NCI-H2171 treated with DMSO at 0.1 percent for 48 hours (cell line): ENCODE measurements around the gene LIN54.
"Not testable (repeated sequence)": the region's sequence is repeated elsewhere in the genome, so short reads cannot be mapped to it uniquely, and the experiment has no call there.

Experiments used
- DNase-seq: peaks from one replicate; lab custom pipeline; 2025; lab: John Stamatoyannopoulos, UW

The LIN54 gene

GRCh38 chr4:82947498-82947897 is 63.1 kb downstream of the LIN54 start:
- DNase-seq: no peak

- no peak for DNase-seq
Observed at GRCh38 chr4:82939414-82939813, 71.2 kb downstream of the LIN54 start.

- no peak for DNase-seq
Observed at GRCh38 chr4:82934441-82934840, 76.2 kb downstream of the LIN54 start.

GRCh38 chr4:82930848-82931755 is 79.5 kb downstream of the LIN54 start:
- no peak for DNase-seq

GRCh38 chr4:82921795-82922194 is 88.8 kb downstream of the LIN54 start:
- DNase-seq: no peak

- no peak for DNase-seq
Observed at GRCh38 chr4:82919386-82919785, 91.2 kb downstream of the LIN54 start.

- DNase-seq: no peak
Observed at GRCh38 chr4:82918091-82918490, 92.5 kb downstream of the LIN54 start.

GRCh38 chr4:82913968-82914367 is 96.7 kb downstream of the LIN54 start:
- DNase-seq: not testable (repeated sequence)

GRCh38 chr4:82913305-82913704 is 97.3 kb downstream of the LIN54 start:
- no peak for DNase-seq

GRCh38 chr4:82909326-82909725 is 101.3 kb downstream of the LIN54 start:
- no peak for DNase-seq

- DNase-seq: no peak
Observed at GRCh38 chr4:82906469-82906868, 104.2 kb downstream of the LIN54 start.

- DNase-seq: no peak
Observed at GRCh38 chr4:82905205-82905604, 105.4 kb downstream of the LIN54 start.

- DNase-seq: no peak
Observed at GRCh38 chr4:82903737-82904136, 106.9 kb downstream of the LIN54 start.

- no peak for DNase-seq
Observed at GRCh38 chr4:82901183-82901718, 109.4 kb downstream of the LIN54 start.

GRCh38 chr4:82900411-82901182 is 110.0 kb downstream of the LIN54 start, which contains the start of gene THAP9:
TSS of gene THAP9 (plus strand) at chr4:82900735. CDS start at chr4:82900803, 68 bp downstream.
- DNase-seq: peak; percentile 92

GRCh38 chr4:82900066-82900410 is 110.6 kb downstream of the LIN54 start:
- DNase-seq: no peak

GRCh38 chr4:82899374-82900065 is 111.1 kb downstream of the LIN54 start:
- no peak for DNase-seq

- DNase-seq: no peak
Observed at GRCh38 chr4:82898322-82899243, 112.0 kb downstream of the LIN54 start.

GRCh38 chr4:82896755-82897154 is 113.9 kb downstream of the LIN54 start:
- DNase-seq: no peak

- DNase-seq: no peak
Observed at GRCh38 chr4:82893942-82894341, 116.7 kb downstream of the LIN54 start.

GRCh38 chr4:82892467-82892802 is 118.2 kb downstream of the LIN54 start:
- no peak for DNase-seq
